Measurements from ENCODE around the gene CRYBG1.
"Not testable (repeated sequence)": the region's sequence is repeated elsewhere in the genome, so short reads cannot be mapped to it uniquely, and the experiment has no call there.

The CRYBG1 gene

DNA sequence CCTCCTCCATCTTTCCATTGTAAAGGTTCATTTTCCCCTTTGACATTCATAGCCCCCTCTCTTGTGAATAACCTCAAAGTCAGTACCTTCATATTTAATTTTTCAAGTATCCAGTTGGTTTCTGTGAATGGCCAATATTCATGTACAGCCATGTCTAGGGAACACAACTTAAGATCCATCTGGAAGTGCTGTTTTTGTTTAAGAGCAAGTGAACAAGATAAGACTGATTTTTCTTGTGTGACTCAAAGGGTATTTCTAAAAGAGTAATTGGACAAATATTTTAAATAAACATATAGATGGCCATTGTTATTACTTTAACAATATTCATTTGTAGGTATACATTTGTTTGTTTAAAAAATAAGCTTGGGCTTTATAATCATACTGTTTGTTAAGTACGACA, 175.8 kb downstream of the CRYBG1 start:
- no peak for DNase-seq (ENCODE audit: low read depth)
- H3K4me3 ChIP-seq (ENCODE audit: low read depth, low read length) = no peak overlapping the region

DNA sequence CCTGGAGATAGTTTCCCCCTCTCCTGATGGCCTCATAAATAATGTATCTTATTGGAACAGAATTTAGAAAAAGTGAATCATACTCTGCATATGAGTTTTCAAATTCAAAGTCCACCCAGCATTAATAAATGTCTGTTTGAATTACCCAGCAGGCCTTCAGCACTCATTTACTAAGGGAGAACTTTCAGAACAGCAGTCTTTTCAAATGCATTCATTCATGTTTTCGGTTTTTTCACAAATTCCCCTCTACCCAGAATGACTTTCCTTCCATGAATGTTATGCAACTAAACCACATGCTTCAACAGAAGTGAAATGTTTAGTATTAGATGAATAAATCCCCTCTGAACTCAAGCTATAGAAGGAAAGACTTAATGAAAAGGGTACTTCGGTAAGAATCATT, 176.3 kb downstream of the CRYBG1 start:
- no peak overlapping the region for H3K4me3 ChIP-seq (ENCODE audit: low read depth, low read length)
- DNase-seq (ENCODE audit: low read depth) = no peak

DNA sequence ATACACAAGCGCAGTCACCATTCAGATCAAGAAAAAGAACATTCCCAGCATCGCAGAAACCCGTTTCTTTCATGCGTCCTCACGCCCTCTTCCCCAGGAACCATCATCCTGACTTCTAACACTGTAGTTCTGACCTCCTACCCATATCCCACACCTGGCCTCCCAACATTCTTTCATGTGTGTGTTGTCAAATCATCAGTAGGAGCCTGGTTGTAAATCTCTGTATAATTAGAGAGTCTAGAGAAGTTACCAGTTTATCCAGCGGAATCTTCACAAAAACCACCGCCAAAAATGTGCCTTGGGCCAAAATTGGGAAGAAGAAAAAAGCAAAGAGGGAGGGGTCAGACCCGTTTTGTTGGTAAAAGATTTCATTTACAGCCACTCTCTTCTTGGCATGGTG, 177.1 kb downstream of the CRYBG1 start:
- H3K4me3 ChIP-seq (ENCODE audit: low read depth, low read length) = no peak overlapping the region
- no peak for DNase-seq (ENCODE audit: low read depth)

GRCh38 chr6:106538145-106538544, 177.6 kb downstream of the CRYBG1 start:
- no peak overlapping the region for H3K4me3 ChIP-seq (ENCODE audit: low read depth, low read length)
- no peak for DNase-seq (ENCODE audit: low read depth)

- DNase-seq (ENCODE audit: low read depth) = no peak
Measured at GRCh38 chr6:106539936-106540335, 179.4 kb downstream of the CRYBG1 start.

DNA sequence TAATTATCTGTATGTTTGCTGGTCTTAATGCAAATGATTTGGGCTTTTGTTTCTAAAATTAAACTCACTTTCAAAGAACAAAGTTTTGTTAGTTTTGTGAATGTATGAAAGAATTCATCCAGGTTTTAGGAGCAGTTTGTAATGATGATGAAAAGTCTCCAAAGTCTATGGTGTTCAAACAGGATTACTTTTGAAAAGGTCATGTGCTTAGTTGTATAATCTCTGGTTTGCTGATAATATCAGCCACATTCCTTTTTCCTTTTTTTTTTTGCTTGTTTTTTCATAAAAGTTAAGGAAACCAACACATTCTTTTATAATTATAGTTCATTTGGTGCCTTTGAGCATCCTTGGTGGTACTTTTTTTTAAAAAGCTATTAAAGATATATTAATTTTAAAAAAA, 179.9 kb downstream of the CRYBG1 start:
- no peak for DNase-seq (ENCODE audit: low read depth)
- H3K4me3 ChIP-seq (ENCODE audit: low read depth, low read length) = no peak overlapping the region

More at GRCh38 chr6:106539936-106540335, 179.4 kb downstream of the CRYBG1 start:
- H3K4me3 ChIP-seq (ENCODE audit: low read depth, low read length) = no peak overlapping the region

GRCh38 chr6:106540907-106541306, 180.4 kb downstream of the CRYBG1 start:
- no peak overlapping the region for H3K4me3 ChIP-seq (ENCODE audit: low read depth, low read length)
- DNase-seq (ENCODE audit: low read depth) = no peak

DNA sequence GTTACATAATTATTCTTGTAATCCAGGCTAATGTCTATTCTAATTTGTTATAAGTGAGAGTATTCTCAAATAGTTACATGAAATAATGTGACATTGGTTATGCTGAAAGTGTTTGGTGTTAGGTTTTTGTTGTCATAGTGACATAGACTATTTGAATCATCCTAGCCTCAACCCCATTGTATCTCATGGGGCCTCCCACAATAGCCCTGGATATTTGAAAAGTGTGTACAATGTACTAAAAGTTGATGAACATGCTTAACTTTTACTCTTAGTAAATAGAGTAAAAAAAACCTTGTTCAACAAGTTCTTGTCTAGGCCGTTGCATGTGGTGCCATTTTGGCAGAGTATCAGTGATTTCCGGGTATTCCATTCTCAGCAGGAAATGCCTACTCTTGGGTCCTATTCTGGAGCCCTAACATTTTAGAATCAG, 185.8 kb downstream of the CRYBG1 start:
- no peak overlapping the region for H3K4me3 ChIP-seq (ENCODE audit: low read depth, low read length)
- no peak for DNase-seq (ENCODE audit: low read depth)

GRCh38 chr6:106546691-106547414, 186.3 kb downstream of the CRYBG1 start:
- H3K4me3 ChIP-seq (ENCODE audit: low read depth, low read length) = no peak overlapping the region
- DNase-seq (ENCODE audit: low read depth) = peak; percentile 87

DNA sequence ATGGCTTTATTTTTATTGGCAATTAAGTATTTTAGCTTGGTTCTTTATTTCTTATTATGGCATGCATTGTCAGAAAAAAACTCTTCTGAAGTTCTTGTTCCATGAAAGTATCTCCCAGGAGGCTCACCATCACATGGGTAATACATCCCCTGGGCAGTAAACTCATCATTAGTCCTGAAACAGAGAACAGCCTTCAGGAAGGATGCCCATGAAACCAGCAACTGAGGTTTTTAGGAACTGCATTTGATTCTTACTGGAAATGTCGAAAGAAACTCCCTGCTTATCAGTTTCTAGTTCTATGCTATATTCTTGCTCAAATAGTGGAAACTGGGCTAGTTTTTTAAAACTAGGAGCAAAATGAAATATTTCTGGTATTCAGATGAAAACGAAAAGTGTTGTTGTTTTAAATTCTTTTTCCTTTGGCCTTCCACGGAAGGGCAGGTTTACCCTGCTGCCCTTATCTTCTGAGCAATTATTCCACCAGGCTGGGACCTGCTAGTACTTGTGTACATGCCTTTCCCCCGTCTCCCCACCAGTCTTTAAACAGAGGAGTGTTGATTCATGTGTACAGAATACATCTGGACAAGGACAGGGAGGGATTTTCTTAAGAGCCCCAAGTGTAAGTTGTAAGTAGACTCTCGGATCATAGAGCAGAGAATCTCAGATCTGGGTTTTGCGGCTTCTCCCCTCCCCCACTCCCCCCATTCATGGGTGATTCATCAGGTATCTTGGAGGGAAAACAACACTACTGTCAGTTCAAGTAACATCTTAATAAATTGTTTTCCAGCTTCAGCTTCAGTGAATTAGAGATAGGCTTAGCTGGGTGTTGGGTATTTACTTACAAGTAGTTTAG, 187.3 kb downstream of the CRYBG1 start:
- H3K4me3 ChIP-seq (ENCODE audit: low read depth, low read length) = no peak overlapping the region
- peak; percentile 75 for DNase-seq (ENCODE audit: low read depth)

DNA sequence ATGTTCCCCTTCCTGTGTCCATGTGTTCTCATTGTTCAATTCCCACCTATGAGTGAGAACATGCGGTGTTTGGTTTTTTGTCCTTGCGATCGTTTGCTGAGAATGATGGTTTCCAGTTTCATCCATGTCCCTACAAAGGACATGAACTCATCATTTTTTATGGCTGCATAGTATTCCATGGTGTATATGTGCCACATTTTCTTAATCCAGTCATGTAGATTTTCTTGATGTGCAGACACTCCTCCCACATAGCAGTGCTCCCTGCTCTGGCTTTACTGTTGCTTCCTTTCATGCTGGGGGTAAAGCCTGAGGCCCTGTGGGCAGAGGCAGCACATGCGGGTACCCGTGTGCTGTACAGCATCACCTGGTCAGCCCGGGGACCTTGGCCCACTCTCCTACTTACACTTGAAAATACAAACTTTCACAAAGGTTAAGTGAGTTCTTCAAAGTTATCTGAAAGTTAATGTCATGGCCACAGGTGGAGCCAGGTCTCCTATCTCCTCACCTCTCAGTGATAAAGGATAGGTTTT, 188.5 kb downstream of the CRYBG1 start:
- not testable (repeated sequence) for H3K4me3 ChIP-seq (ENCODE audit: low read depth, low read length); DNase-seq (ENCODE audit: low read depth)

DNA sequence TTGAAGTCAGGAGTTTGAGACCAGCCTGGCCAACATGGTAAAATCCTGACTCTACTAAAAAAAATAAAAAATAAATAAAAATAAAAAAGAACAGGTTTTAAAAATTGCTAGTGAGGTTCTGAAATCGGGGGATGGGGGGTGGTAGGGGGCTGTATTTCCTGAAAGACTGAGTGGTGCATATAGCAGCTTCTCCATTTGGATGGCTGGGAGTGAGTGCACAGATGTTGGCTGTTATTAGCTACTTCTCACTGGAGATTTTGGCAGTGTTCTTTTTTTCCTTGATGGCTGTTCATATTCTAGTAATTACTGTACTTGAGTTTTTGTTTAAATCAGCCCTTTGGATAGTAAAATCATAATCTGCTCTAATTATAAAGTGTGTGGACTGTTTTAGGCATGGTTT, 189.0 kb downstream of the CRYBG1 start:
- DNase-seq (ENCODE audit: low read depth) = no peak
- no peak overlapping the region for H3K4me3 ChIP-seq (ENCODE audit: low read depth, low read length)

GRCh38 chr6:106551155-106551554, 190.6 kb downstream of the CRYBG1 start:
- DNase-seq (ENCODE audit: low read depth) = no peak
- no peak overlapping the region for H3K4me3 ChIP-seq (ENCODE audit: low read depth, low read length)

GRCh38 chr6:106553440-106553839, 192.9 kb downstream of the CRYBG1 start:
- no peak for DNase-seq (ENCODE audit: low read depth)

GRCh38 chr6:106555767-106556166, 195.2 kb downstream of the CRYBG1 start:
- no peak overlapping the region for H3K4me3 ChIP-seq (ENCODE audit: low read depth, low read length)

More at GRCh38 chr6:106553440-106553839, 192.9 kb downstream of the CRYBG1 start:
- no peak overlapping the region for H3K4me3 ChIP-seq (ENCODE audit: low read depth, low read length)

GRCh38 chr6:106556368-106556960, 195.9 kb downstream of the CRYBG1 start:
- no peak overlapping the region for H3K4me3 ChIP-seq (ENCODE audit: low read depth, low read length)
- DNase-seq (ENCODE audit: low read depth) = no peak

More at GRCh38 chr6:106555767-106556166, 195.2 kb downstream of the CRYBG1 start:
- DNase-seq (ENCODE audit: low read depth) = no peak

DNA sequence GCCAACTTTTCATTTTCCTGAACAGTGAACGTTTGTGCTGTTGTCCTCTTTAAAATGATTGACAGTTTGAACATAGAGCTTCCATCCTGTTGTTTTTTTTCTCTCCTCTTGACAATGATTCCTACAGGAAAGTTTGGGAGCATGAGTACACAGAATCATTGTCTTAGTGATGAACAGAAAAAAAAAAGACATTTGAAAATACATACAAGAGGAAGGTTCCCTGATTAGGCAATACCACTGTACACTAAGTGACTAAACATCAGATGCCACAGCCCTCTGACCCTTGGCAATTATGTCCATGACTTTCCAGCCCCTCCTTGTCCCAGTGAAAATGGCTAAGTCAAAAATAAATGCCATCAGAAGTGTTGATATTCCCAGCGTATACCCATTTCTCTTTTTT, 197.3 kb downstream of the CRYBG1 start:
- DNase-seq (ENCODE audit: low read depth) = no peak
- no peak overlapping the region for H3K4me3 ChIP-seq (ENCODE audit: low read depth, low read length)

- no peak for DNase-seq (ENCODE audit: low read depth)
Measured at GRCh38 chr6:106558364-106558763, 197.8 kb downstream of the CRYBG1 start.

GRCh38 chr6:106559659-106560058, 199.1 kb downstream of the CRYBG1 start:
- not testable (repeated sequence) for DNase-seq (ENCODE audit: low read depth); H3K4me3 ChIP-seq (ENCODE audit: low read depth, low read length)

More at GRCh38 chr6:106558364-106558763, 197.8 kb downstream of the CRYBG1 start:
- H3K4me3 ChIP-seq (ENCODE audit: low read depth, low read length) = no peak overlapping the region

Data from skeletal muscle cell (primary cell).